ENCODE results near the gene AR.
"Not testable (repeated sequence)": the region's sequence is repeated elsewhere in the genome, so short reads cannot be mapped to it uniquely, and the experiment has no call there.

Gene AR

GRCh38 chrX:67568769-67569168 lies 24.9 kb downstream of the AR start:
- ATAC-seq: no peak

GRCh38 chrX:67570839-67571238 lies 27.0 kb downstream of the AR start:
- ATAC-seq: no peak
- DNase-seq: no peak

More at GRCh38 chrX:67568769-67569168, 24.9 kb downstream of the AR start:
- no peak for DNase-seq

- DNase-seq: no peak
- no peak for ATAC-seq
These were observed 30.9 kb downstream of the AR start for GRCh38 chrX:67574696-67575095.

GRCh38 chrX:67582436-67582835 lies 38.6 kb downstream of the AR start:
- ATAC-seq (no peak), DNase-seq (no peak)

- ATAC-seq (no peak), DNase-seq (no peak)
These were observed 39.4 kb downstream of the AR start for GRCh38 chrX:67583171-67583570.

- DNase-seq (no peak), ATAC-seq (no peak)
These were observed 41.6 kb downstream of the AR start for GRCh38 chrX:67585401-67585800.

- DNase-seq (no peak), ATAC-seq (no peak)
These were observed 44.3 kb downstream of the AR start for GRCh38 chrX:67587946-67588624.

GRCh38 chrX:67596839-67597790 lies 53.3 kb downstream of the AR start:
- no peak for DNase-seq
- ATAC-seq: no peak

GRCh38 chrX:67599532-67599931 lies 55.7 kb downstream of the AR start:
- no peak for ATAC-seq
- no peak for DNase-seq

- ATAC-seq (no peak), DNase-seq (no peak)
These were observed 58.0 kb downstream of the AR start for GRCh38 chrX:67601771-67602170.

- ATAC-seq (no peak), DNase-seq (no peak)
These were observed 61.3 kb downstream of the AR start for GRCh38 chrX:67604979-67605703.

- DNase-seq (no peak), ATAC-seq (no peak)
These were observed 63.6 kb downstream of the AR start for GRCh38 chrX:67607466-67607865.

GRCh38 chrX:67610282-67610681 lies 66.5 kb downstream of the AR start:
- ATAC-seq: no peak
- DNase-seq: no peak

GRCh38 chrX:67612231-67612630 lies 68.4 kb downstream of the AR start:
- ATAC-seq (no peak), DNase-seq (no peak)

GRCh38 chrX:67613366-67613765 lies 69.5 kb downstream of the AR start:
- ATAC-seq (no peak), DNase-seq (no peak)

- ATAC-seq (no peak), DNase-seq (no peak)
These were observed 70.2 kb downstream of the AR start for GRCh38 chrX:67613996-67614395.

GRCh38 chrX:67614423-67614822 lies 70.6 kb downstream of the AR start:
- DNase-seq (no peak), ATAC-seq (no peak)

- ATAC-seq (no peak), DNase-seq (no peak)
These were observed 75.4 kb downstream of the AR start for GRCh38 chrX:67619253-67619652.

- DNase-seq (no peak), ATAC-seq (no peak)
These were observed 78.3 kb downstream of the AR start for GRCh38 chrX:67622053-67622585.

GRCh38 chrX:67624325-67624724 lies 80.5 kb downstream of the AR start:
- ATAC-seq (no peak), DNase-seq (no peak)

GRCh38 chrX:67635424-67635823 lies 91.6 kb downstream of the AR start:
- DNase-seq: no peak
- no peak for ATAC-seq

GRCh38 chrX:67636532-67636931 lies 92.7 kb downstream of the AR start:
- DNase-seq (no peak), ATAC-seq (no peak)

- DNase-seq, ATAC-seq: not testable (repeated sequence)
These were observed 93.5 kb downstream of the AR start for GRCh38 chrX:67637293-67637692.
